Activated CD4-positive, alpha-beta T cell treated with anti-CD3 and anti-CD28 coated beads, Interleukin-2, amount 10 ng/mL, durations not matched to agents 7 days and 5 days (primary cell): ENCODE data around the gene PLEKHG4. TPM values are rescaled to one million over a fixed set of nuclear protein-coding genes. Genes with fewer than 3 reads are reported as not detected.

Experiments
- CTCF ChIA-PET: fragments of 350-600 bp; sonication (Branson Sonifier 250); formaldehyde crosslinking; loops from one replicate; lab custom pipeline; 2021; ENCODE audit warnings: antibody characterized with exemption; lab: Charles Lee
- POLR2A ChIA-PET: fragments of 350-600 bp; sonication (Branson Sonifier 250); formaldehyde crosslinking; loops from one replicate; lab custom pipeline; 2021; ENCODE audit warnings: antibody characterized with exemption; lab: Charles Lee
- DNase-seq: peaks from one replicate; pipeline ENCODE4 v3.0.0-alpha.2; 2020
- H3K27ac Mint-ChIP-seq: one replicate; pipeline ENCODE4 v1.8.0; 2021; ENCODE audit warnings: mild to moderate bottlenecking, moderate library complexity, mixed read lengths
- H3K27me3 Mint-ChIP-seq: one replicate; pipeline ENCODE4 v1.8.0; 2021; ENCODE audit warnings: mixed read lengths
- H3K36me3 Mint-ChIP-seq: one replicate; pipeline ENCODE4 v1.8.0; 2021; ENCODE audit warnings: low read depth, mixed read lengths
- H3K4me1 Mint-ChIP-seq: one replicate; pipeline ENCODE4 v1.8.0; 2021; ENCODE audit warnings: mixed read lengths
- H3K4me3 Mint-ChIP-seq: one replicate; pipeline ENCODE4 v1.8.0; 2021; ENCODE audit warnings: mild to moderate bottlenecking, moderate library complexity, mixed read lengths
- H3K9me3 Mint-ChIP-seq: one replicate; pipeline ENCODE4 v1.8.0; 2021; ENCODE audit warnings: mixed read lengths
- total RNA-seq, 2 experiments: library from RNA; stranded (reverse); gene quantifications; one replicate each; pipeline ENCODE4 v1.2.3, GENCODE V29; 2021

PLEKHG4 gene
- total RNA-seq, 2 experiments from 2014 or later: 15.7 TPM

DNA sequence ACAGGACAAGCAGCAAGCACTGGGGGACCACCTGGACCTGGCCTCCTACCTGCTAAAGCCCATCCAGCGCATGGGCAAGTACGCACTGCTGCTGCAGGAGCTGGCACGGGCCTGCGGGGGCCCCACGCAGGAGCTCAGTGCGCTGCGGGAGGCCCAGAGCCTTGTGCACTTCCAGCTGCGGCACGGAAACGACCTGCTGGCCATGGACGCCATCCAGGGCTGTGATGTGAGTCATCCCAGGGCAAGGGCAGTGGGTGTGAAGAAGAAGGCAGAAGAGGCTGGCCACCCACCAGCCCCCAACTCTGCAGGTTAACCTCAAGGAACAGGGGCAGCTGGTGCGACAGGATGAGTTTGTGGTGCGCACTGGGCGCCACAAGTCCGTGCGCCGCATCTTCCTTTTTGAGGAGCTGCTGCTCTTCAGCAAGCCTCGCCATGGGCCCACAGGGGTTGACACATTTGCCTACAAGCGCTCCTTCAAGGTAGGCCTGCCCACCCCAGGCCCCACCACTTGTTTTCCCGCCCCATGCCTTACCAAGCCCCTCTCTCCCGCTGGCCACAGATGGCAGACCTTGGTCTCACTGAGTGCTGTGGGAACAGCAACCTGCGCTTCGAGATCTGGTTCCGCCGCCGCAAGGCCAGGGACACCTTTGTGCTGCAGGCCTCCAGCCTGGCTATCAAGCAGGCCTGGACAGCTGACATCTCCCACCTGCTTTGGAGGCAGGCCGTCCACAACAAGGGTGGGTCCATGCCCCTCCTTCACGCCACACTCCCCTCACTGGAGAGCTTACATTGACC is 7.3 kb downstream of the PLEKHG4 start:
- H3K27ac Mint-ChIP-seq: no peak overlapping the region
- peaks cover 6% of the 10 kb centered on the region for H3K4me1 Mint-ChIP-seq
- POLR2A ChIA-PET: no interaction called here
- H3K36me3 Mint-ChIP-seq: no peaks in the 10 kb centered on the region
- H3K27me3 Mint-ChIP-seq: no peaks in the 10 kb centered on the region
- no peak overlapping the region for H3K4me3 Mint-ChIP-seq
- DNase-seq: no peak
- no peaks in the 10 kb centered on the region for H3K9me3 Mint-ChIP-seq
- CTCF ChIA-PET: interaction anchor here (1.3 to 3.4 kb wide), 4 partner anchors 8 to 26 kb away, joined by 3 to 8 read pairs (median 6); no protein-coding TSS in a partner anchor

DNA sequence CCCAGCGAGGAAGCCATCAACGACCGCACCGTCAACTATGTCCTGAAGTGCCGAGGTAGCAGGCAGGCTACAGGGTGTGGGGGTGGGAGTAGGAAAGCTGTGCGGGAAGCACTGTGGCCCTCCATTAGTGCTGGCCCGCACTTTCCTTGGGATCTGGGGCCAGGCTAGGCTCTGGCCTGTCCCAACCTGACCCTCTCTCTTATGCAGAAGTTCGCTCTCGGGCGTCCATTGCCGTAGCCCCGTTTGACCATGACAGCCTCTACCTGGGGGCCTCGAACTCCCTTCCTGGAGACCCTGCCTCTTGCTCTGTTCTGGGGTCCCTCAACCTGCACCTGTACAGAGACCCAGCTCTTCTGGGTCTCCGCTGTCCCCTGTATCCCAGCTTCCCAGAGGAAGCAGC is 8.6 kb downstream of the PLEKHG4 start:
- H3K9me3 Mint-ChIP-seq: no peaks in the 10 kb centered on the region
- no peak for DNase-seq
- H3K27me3 Mint-ChIP-seq: no peaks in the 10 kb centered on the region
- ChIA-PET POLR2A (no interaction called here), CTCF (interaction anchor here (0.6 to 3.4 kb wide), 2 partner anchors 10 to 25 kb away, joined by 6 to 8 read pairs; no protein-coding TSS in a partner anchor)
- H3K36me3 Mint-ChIP-seq: no peaks in the 10 kb centered on the region
- no peak overlapping the region for H3K27ac Mint-ChIP-seq
- no peak overlapping the region for H3K4me3 Mint-ChIP-seq
- H3K4me1 Mint-ChIP-seq: peaks cover 6% of the 10 kb centered on the region

DNA sequence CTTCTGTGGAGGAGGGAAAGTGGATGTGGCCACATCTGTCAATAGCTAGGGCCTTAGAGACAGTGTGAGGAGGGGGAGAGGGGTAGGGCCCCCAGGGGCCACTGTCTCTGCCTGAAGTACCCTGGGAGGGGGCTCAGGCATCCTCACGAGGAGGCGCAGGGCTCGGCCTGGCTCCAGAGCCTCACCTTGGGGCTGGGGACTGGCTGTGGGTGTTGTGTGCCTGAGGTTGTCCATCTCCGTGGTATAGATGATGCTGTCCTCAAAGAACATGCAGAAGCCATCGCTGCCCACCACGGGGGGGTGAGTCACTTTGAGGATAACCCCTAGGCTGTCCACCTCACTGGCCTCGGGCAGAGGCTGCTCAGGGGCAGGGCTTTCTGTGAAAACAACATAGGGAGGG is 12.1 kb downstream of the PLEKHG4 start:
- Mint-ChIP-seq H3K27me3 (no peaks in the 10 kb centered on the region), H3K4me3 (no peak overlapping the region), H3K4me1 (peaks cover 6% of the 10 kb centered on the region), H3K36me3 (no peaks in the 10 kb centered on the region), H3K27ac (no peak overlapping the region), H3K9me3 (no peaks in the 10 kb centered on the region)
- CTCF ChIA-PET: interaction anchor here (1.0 to 1.8 kb wide), 5 partner anchors 10 to 108 kb away, joined by 3 to 7 read pairs (median 4); partner anchors contain the start of gene PLEKHG4
- POLR2A ChIA-PET: interaction anchor here (0.6 kb wide), 1 partner anchor 199 kb away, joined by 3 read pairs; no protein-coding TSS in a partner anchor
- DNase-seq: no peak

DNA sequence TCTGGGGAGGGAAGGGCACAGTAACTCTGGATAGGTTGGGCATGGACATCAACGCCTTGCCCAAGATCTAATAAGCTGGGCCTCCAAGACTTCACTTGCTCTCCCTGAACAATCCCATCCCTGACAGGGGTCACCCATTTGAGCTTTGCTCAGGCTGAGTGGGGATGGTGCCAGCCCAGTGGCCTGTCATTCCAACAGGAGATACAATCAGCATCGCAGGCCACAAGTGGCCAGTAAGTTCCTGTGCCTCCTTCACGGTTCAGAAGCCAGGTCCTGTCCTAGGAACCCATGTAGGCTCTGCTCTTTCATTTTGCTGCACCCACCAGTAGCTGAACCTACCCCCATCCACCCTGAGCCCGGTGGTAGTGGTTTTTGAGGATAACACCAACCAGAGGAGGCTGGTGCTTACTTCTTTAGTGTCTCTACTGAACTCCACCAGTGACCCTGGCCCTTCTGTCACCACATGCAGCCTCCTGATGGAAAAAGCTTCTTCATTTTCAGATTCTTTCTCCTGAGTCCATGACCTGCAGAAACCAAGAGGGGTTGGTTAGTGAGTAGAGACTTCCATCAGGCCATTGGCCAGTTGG is 14.9 kb downstream of the PLEKHG4 start:
- Mint-ChIP-seq H3K4me1 (peaks cover 6% of the 10 kb centered on the region), H3K36me3 (no peaks in the 10 kb centered on the region), H3K9me3 (no peaks in the 10 kb centered on the region), H3K27me3 (no peaks in the 10 kb centered on the region), H3K4me3 (no peak overlapping the region), H3K27ac (no peak overlapping the region)
- CTCF ChIA-PET: interaction anchor here (1.5 kb wide), 1 partner anchor 11 kb away, joined by 4 read pairs; no protein-coding TSS in a partner anchor
- POLR2A ChIA-PET: no interaction called here
- no peak for DNase-seq

DNA sequence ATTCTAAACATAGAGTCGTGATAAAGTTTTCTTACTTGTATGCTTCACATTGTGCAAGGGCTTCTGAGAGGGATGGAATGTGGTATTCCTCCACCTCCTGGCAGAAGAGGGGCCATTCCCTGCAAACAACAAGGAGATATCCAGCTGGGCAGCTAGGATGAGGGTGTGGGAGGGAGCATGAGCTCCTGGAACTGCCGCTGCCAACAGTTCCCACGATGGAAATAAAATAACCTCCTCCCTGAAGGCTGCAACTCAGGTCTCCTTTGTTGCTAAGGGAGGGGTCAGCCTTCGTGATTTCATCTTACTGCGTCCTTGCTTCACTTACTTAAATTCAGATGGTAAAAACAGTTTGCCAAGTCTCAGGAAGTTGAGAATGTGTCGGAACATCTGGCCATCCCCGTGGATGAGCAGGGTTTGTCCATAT is 15.6 kb downstream of the PLEKHG4 start:
- Mint-ChIP-seq H3K36me3 (no peaks in the 10 kb centered on the region), H3K9me3 (no peaks in the 10 kb centered on the region), H3K27ac (no peak overlapping the region), H3K27me3 (no peaks in the 10 kb centered on the region), H3K4me3 (no peak overlapping the region), H3K4me1 (no peaks in the 10 kb centered on the region)
- no peak for DNase-seq
- CTCF ChIA-PET: interaction anchor here (1.5 kb wide), 1 partner anchor 11 kb away, joined by 4 read pairs; no protein-coding TSS in a partner anchor
- POLR2A ChIA-PET: no interaction called here

DNA sequence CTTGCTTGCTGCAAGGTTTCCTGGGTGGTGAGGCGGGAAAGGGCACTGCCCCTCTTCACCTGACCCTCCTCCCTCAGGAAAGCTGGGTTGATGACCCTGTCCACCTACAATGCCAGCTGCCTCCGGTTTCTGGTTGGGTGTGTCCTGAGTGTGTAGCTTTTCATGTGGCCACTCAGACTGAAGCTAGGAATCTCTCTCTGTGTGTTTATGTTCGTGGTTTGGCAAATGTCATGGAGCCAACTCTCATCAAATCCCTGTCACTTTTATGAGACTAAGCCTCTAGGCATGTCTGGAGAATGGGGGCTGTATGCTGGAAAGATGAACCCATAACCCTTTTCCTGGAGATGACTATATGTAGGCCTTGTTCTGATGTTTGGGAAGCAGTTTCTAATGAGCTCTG is 17.1 kb downstream of the PLEKHG4 start:
- no peak for DNase-seq
- POLR2A ChIA-PET: no interaction called here
- CTCF ChIA-PET: interaction anchor here (1.0 kb wide), 1 partner anchor 15 kb away, joined by 3 read pairs; no protein-coding TSS in a partner anchor
- Mint-ChIP-seq H3K4me3 (no peak overlapping the region), H3K4me1 (no peaks in the 10 kb centered on the region), H3K27ac (no peak overlapping the region), H3K9me3 (no peaks in the 10 kb centered on the region), H3K36me3 (no peaks in the 10 kb centered on the region), H3K27me3 (no peaks in the 10 kb centered on the region)

DNA sequence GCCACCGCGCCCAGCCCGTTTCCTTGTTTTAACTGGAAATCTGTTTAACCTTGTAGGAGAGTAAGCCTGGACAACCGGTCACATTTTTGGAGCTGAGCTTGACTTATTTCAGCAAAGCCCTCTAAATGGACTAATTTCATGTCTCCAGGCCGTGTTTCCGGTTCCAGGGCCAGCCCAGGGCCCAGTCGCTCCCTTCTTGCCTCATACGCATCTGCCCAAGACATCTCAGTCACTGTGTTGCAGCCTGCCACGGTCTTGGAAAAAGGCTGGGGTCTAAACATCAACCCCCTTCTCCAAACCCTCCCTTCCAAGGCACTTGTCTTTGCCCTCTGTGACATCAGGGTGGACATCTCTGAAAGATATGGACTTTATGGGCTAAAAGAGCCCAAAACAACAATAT is 18.9 kb downstream of the PLEKHG4 start:
- ChIA-PET POLR2A (no interaction called here), CTCF (interaction anchor here (0.9 to 1.5 kb wide), 4 partner anchors 19 to 84 kb away, joined by 3 to 4 read pairs (median 3); partner anchors contain the start of genes KCTD19, LRRC36 and PLEKHG4)
- Mint-ChIP-seq H3K36me3 (no peaks in the 10 kb centered on the region), H3K4me3 (no peak overlapping the region), H3K4me1 (no peaks in the 10 kb centered on the region), H3K27me3 (no peaks in the 10 kb centered on the region), H3K27ac (no peak overlapping the region), H3K9me3 (no peaks in the 10 kb centered on the region)
- DNase-seq: no peak

DNA sequence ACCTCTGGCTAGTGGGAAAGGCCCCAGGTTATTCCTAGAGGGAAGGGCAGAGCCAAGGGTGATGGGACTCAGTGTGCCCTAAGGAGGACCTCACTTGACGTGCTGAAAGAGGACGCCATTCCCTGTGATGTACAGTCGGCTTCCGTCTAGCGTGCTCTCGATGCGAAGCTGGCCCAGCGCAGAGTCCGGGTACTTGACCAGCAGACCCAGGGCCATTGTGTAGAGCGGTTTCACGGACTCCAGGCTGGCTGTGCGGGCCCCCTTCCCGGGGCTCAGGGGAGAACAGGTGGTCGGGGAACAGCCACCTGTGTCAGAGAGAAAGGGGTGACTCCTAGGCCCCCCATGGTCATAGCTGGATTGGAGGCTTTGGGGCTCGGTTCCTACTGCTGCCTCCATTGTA is 19.9 kb downstream of the PLEKHG4 start:
- H3K27me3 Mint-ChIP-seq: no peaks in the 10 kb centered on the region
- DNase-seq: no peak
- no peaks in the 10 kb centered on the region for H3K9me3 Mint-ChIP-seq
- no peaks in the 10 kb centered on the region for H3K4me1 Mint-ChIP-seq
- CTCF ChIA-PET: no interaction called here
- H3K36me3 Mint-ChIP-seq: no peaks in the 10 kb centered on the region
- POLR2A ChIA-PET: no interaction called here
- H3K27ac Mint-ChIP-seq: no peak overlapping the region
- H3K4me3 Mint-ChIP-seq: no peak overlapping the region

DNA sequence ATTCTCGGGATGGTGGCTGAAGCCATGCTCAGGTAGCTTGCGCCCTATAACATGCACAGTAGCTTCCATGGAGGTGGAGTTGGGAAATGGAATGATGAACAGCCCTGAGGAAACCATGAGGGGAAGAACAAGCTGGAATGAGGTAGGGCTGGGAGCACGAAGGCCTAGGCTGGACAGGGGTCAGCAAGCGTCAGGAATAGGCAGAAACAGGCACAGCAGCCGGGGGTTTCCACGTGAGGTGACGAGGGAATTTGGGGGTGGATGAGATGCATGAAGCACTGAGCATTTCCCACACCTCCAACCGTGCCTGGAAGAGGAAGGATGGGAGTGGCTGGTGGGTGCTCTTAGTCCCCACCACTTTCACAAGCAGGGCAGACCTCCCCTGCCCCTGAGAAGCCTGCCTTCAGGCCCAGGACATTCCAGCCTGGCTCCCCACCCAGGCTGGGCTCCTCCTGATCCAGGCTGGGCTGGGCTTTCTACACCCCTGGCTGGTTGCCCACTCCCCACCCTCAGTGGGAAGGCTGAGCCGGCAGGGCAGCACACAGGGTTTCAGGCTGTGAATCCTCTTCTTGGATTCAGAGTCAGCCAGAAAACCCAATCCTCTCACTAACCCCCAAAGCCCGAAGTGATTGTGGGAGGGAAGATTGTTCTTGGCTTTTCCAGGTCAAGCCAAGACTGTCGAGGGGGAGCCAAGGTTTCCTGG is 21.9 kb downstream of the PLEKHG4 start:
- ChIA-PET CTCF (interaction anchor here (1.5 kb wide), 1 partner anchor 180 kb away, joined by 3 read pairs; the partner anchor contains the start of gene ATP6V0D1), POLR2A (no interaction called here)
- H3K4me3 Mint-ChIP-seq: no peak overlapping the region
- H3K4me1 Mint-ChIP-seq: no peaks in the 10 kb centered on the region
- no peaks in the 10 kb centered on the region for H3K36me3 Mint-ChIP-seq
- no peak for DNase-seq
- H3K27ac Mint-ChIP-seq: no peak overlapping the region
- no peaks in the 10 kb centered on the region for H3K27me3 Mint-ChIP-seq
- no peaks in the 10 kb centered on the region for H3K9me3 Mint-ChIP-seq

DNA sequence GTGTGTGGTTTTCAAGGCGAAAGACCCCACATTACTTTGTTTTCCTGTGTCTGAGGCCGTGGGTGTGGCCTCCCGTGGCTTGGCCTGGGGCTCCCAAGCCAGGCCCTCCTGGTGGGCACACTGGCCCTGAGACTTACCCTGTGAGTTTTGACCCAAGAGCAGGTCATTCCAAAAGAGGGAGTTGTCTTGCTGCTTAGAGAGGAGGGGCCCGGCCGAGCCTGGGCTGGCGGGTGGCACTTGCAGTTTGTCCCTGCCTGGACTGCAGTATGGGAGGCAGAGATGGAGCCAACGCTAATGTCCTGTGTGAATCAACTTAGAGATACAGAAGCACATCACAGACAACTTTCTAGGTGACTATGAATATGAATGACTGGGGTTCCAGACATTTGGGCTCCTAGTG is 22.7 kb downstream of the PLEKHG4 start:
- Mint-ChIP-seq H3K4me3 (no peak overlapping the region), H3K36me3 (no peaks in the 10 kb centered on the region), H3K4me1 (no peaks in the 10 kb centered on the region), H3K27ac (no peak overlapping the region), H3K9me3 (no peaks in the 10 kb centered on the region), H3K27me3 (no peaks in the 10 kb centered on the region)
- DNase-seq: no peak
- ChIA-PET POLR2A (no interaction called here), CTCF (interaction anchor here (0.7 to 1.5 kb wide), 2 partner anchors 9 to 179 kb away, joined by 3 to 4 read pairs; partner anchors contain the start of gene ATP6V0D1)

DNA sequence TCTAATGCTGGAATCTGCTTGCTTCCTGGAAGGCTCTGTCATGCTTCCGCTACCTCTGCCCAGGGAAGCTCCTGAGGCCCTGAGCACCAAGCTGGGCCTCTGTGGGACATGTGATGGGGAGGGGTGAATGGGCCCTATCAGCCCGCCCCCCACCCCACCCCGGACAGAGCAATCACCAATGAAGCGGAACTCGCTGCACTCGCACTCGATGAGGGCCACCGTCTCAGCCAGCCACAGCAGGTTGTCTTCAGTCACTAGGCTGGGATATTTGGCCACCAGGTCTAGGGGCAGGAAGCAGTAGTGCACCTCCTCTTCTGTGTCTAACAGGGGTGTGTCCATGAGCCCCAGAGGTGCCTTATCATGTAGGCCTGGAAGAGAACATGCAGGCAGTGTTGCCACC is 23.6 kb downstream of the PLEKHG4 start:
- no peaks in the 10 kb centered on the region for H3K9me3 Mint-ChIP-seq
- POLR2A ChIA-PET: no interaction called here
- H3K36me3 Mint-ChIP-seq: no peaks in the 10 kb centered on the region
- no peak overlapping the region for H3K4me3 Mint-ChIP-seq
- no peak for DNase-seq
- CTCF ChIA-PET: interaction anchor here (0.7 kb wide), 1 partner anchor 9 kb away, joined by 4 read pairs; no protein-coding TSS in a partner anchor
- H3K27me3 Mint-ChIP-seq: no peaks in the 10 kb centered on the region
- no peaks in the 10 kb centered on the region for H3K4me1 Mint-ChIP-seq
- no peak overlapping the region for H3K27ac Mint-ChIP-seq

DNA sequence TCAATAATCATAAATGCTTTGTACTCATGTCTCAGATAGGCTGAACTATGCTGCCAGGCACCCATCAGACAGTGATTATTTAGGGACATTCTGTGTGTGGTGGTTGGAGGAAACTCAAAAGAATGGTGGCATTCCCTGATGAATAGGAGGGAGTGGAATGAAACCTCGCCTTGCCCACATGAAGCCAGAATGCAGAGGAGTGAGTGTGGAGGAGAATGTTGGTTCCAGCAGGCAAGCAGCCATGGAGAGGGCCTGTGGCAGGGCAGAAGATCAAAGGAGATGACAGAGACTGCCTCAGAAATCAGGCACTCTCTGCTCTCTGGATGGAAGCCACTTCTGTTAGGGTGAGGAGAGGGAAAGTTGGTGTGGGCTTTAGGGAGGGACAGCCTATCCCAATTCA is 24.7 kb downstream of the PLEKHG4 start:
- H3K9me3 Mint-ChIP-seq: no peaks in the 10 kb centered on the region
- no peaks in the 10 kb centered on the region for H3K4me1 Mint-ChIP-seq
- H3K27ac Mint-ChIP-seq: no peak overlapping the region
- no peaks in the 10 kb centered on the region for H3K36me3 Mint-ChIP-seq
- POLR2A ChIA-PET: no interaction called here
- no peaks in the 10 kb centered on the region for H3K27me3 Mint-ChIP-seq
- CTCF ChIA-PET: no interaction called here
- no peak for DNase-seq
- H3K4me3 Mint-ChIP-seq: no peak overlapping the region
